Measurements from ENCODE around the gene NKTR.

Gene NKTR

DNA sequence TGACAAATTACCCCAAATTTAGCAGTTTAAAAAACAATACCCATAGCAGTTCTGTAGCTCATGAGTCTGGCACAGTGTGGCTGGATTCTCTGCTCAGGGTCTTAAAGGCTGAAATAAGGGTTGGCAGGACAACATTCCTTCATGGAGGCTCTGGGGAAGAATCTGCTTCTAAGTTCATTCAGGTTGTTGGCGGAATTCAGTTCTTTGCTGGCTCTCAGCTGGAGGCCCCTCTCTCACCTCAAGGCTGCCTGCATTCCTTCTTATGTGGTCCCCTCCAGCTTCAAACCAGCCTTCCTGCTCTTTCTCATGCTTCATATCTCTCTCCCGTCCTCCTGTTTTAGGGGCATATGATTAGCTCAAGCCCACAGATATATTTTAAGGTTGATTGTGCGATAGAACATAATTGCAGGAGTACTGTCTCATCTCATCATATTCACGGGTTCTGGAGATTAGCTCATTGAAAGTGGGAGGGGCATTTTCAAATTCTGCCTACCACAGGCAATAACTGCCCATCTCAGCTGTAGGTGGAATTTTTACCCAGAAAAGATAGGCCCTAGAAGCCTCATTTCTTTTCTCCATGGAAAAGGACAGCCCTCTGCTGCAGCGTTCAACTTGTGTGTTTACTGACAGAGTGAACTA is 47.5 kb downstream of the NKTR start:
- in situ Hi-C loops (cut with HindIII; ENCODE audit: low sequenced_read_pairs) = no loop called here

- in situ Hi-C loops (cut with HindIII; ENCODE audit: low sequenced_read_pairs) = no loop called here
These were observed 48.5 kb downstream of the NKTR start for GRCh38 chr3:42649006-42649405.

DNA sequence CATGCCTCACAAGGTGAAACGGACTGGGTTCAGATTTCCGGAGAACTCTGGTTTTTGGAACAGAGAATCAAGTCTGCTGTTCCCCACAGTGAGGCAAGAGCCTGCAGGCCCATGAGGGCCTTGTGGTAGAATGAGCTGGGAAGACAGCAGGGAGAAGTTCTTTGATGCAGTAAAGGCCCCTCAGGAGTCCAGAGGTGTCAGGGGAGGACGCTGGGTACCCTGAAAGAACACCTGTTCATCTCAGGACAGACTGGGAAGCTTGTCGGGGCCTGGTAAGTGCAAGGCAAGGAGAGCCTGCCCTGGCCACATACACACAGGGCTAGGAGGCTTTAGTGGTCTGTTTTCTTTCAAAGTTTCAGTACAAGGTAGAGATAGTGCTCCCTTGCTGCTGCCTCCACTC is 49.3 kb downstream of the NKTR start:
- in situ Hi-C loops (cut with HindIII; ENCODE audit: low sequenced_read_pairs) = no loop called here

DNA sequence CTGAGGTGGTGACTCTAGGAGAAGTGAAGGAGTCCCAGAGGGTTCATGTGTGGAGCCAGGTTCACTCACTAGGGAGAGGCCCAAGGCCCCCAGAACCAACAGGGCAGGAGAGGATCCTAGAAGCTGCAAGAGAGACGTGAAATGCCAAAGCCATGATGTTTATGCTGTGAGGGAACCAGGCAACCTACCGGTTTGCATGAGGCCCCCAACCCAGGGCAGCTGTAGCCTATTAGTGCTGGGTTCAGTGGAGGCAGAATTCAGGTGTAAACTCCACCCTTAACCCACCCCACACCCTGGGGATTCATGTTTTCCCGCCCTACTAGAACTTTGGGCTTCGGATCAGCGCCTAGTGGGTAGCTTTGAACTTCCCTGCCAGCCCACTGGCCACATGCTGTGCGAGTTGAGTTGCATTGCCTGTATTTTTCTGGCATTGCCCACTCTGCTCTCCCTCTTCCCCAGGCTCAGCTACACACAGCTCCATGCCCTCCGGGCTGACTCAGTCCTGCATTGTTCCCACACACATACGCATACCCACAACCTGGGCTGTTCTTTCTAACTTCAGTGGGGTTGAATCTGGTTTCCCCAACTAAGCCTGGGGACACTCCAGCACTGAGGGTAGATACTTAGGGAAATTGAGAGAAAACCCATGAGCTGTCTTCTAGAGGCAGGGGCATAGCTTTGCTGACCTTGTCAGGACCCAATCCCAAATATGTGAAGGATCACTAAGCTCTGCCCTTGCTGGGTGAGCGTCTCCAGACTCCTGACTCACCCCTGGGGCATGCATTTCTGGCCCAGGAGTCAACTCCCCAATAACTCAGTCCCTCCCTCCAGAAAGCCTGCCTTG is 51.0 kb downstream of the NKTR start:
- in situ Hi-C loops (cut with HindIII; ENCODE audit: low sequenced_read_pairs) = no loop called here

- in situ Hi-C loops (cut with HindIII; ENCODE audit: low sequenced_read_pairs) = no loop called here
These were observed 51.7 kb downstream of the NKTR start for GRCh38 chr3:42652251-42652610.

- in situ Hi-C loops (cut with HindIII; ENCODE audit: low sequenced_read_pairs) = no loop called here
These were observed 52.3 kb downstream of the NKTR start for GRCh38 chr3:42652611-42653302.

DNA sequence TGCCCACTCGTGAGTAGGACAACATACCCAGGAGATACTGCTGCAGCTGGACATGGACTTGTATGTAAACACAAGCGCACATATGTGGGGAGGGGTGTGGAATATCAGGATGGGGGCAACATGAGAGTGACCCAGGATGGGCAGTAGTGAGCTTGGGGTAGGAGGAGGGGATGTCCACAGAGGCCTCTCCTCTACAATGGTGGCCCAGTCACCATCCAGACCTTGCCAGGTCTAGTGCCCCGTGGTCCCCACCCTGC is 52.7 kb downstream of the NKTR start:
- in situ Hi-C loops (cut with HindIII; ENCODE audit: low sequenced_read_pairs) = no loop called here

DNA sequence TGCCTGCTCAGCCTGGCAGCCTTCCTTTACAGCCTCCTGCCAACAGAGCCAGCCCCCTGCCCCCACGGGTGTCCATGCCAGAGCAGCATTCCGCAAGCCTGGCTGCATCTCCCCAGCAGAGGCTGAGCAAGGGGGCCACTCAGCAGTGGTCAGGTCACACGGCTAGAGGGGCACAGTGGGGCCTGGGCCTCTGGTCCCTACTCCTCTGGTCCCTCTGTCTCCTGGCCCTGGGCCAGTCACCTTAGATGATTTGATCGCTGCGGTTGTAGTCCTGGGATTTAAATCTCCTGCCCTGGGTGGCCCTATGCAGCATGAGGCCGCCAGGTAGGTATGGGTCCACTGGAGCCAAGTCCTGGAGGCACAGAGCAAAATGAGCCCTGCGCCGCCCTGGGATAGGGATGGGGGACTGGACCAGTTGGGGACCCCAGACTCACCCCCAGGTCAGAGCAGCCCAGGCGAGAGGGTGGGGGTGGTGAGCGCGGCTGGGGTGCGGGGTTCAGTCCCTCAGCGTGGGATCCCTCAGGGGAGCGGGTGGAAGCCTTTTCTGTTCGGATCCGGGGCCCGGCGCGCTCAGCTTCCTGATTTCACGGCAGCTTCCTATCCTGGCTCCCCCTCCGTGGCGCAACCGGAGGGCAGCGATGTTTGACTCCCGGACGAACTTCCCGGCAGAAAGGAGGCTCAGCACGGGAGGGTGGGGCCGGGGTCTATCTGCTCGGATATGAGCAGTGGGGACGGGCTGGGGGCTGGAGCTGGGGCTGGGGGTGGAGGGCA is 53.3 kb downstream of the NKTR start, which contains the start of gene ZBTB47:
ZBTB47 (plus strand) TSS at position 138 of the 771 bp plus-strand sequence. CDS start 4,659 bp downstream, outside the sequence.
- in situ Hi-C loops (cut with HindIII; ENCODE audit: low sequenced_read_pairs) = no loop called here

DNA sequence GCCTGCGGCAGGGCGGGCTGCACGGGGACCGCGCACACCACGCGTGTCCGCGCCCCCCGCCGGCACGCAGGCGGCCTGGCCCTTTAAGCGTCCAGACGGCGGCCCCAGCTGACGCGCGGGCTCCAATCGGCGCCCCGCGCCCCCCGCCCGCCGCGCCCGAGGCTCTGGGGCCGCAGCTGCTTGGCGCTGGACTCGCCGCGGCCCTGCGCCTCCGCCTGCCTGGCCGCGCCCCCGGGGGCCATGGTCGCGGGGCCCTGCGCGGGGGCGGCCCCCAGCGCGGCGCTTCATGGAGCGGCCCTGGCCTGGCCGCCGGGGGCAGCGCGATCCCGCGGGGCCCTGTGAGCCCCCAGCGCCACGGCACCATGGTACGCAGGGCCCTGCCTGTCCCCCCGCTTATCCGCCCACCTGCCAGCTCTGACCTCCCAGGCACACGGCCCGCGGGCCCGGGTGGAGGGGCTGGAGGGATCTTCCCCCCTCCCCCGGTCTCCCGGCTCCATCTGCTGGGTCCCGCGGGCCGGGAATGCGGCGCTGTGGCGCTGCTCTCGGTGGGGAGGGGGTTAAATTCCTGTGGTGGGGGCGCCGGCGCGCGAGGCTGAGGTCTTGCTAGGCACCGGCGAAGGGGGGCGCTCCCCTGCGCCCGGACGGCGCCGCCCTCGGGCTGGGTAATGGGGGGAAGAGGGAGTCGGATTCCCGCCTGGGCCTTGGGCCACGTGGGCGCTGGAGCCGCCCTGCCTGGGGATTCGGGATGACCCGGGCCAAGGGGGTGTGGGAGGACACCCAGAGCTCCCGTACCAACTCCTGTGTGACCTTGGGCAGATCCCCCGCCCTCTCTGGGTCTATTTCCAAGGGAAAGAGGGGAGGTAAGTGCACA is 54.1 kb downstream of the NKTR start:
- in situ Hi-C loops (cut with HindIII; ENCODE audit: low sequenced_read_pairs) = no loop called here

- in situ Hi-C loops (cut with HindIII; ENCODE audit: low sequenced_read_pairs) = no loop called here
These were observed 54.9 kb downstream of the NKTR start for GRCh38 chr3:42655331-42655888.

DNA sequence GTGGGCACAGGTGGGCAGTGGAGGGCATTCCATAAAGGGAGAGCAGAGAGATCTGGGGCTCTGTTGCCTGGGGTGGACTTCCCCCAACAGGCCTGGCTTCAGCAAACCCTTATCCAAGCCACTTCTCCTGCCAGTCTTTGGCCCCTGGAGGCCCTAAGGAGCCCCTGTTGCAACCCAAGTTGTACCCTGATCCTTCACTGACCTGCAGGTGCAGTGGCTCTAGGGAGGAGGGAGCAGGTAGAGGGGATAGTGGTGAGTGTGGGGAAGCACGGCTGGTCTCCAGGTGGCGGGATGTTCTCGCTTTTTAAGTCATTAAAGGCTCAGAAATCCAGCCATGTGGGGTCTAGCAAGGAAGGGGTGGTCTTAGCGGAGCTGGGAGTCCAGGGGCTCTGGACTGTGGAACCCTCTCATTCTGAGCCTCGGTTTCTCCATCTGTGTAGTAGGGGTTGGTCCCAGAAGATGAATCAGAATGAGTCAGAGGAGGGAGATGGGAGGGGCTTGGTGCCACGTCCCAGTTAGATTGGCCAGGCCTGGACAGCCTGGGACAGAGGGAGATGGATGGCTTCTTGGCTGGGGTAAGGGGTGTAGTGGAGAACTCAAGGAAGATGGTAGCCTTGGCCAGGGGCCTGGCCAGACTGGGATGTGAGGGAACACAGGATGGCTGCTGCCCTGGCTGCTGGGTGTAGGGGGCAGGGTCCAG is 55.6 kb downstream of the NKTR start:
- in situ Hi-C loops (cut with HindIII; ENCODE audit: low sequenced_read_pairs) = no loop called here

DNA sequence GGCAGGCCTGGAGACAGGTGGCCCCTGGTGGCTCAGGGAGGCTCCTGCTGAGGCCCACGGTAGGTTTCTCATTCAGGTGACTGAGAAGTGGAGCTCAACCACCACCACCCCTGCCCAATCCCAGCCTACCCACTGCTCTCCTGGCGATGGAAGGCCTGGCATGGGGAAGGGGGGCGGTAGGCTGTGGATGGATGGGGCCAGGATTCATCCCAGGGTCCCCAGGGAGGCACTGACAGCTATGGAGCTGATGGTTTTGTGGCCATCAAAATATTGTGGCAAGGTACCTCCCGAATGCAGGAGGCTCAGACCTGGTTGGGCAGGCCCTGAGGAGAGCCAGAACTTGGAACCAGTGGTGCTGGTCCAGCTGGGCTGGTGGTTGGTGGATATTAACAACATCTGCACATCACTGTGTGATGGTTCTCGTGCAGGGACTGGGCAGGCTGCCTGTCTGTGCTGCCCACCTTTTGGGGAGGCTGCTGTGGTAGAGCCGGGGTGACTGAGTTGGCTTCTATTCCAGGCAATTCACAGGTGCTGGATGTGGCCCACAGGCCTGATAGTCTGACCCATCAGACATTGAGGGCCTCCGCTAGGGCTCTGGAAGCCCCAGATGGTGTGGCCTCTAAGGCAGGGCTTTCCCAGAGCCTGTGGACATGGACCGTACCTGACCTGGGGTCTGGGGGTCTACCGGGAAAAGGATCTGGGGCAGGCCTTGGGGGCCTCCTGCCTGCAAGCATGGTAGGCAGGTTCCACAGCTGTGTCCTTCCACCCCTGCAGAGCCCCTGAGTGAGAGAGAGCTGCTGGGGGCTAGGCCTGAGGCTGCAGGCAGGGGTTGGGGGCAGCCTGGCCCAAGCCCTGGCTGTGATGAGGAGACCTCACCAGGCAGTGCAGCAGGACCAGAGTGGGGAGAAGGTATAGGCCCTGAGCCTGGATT is 56.5 kb downstream of the NKTR start:
- in situ Hi-C loops (cut with HindIII; ENCODE audit: low sequenced_read_pairs) = no loop called here

GRCh38 chr3:42657675-42658074 is 57.2 kb downstream of the NKTR start:
- in situ Hi-C loops (cut with HindIII; ENCODE audit: low sequenced_read_pairs) = no loop called here

DNA sequence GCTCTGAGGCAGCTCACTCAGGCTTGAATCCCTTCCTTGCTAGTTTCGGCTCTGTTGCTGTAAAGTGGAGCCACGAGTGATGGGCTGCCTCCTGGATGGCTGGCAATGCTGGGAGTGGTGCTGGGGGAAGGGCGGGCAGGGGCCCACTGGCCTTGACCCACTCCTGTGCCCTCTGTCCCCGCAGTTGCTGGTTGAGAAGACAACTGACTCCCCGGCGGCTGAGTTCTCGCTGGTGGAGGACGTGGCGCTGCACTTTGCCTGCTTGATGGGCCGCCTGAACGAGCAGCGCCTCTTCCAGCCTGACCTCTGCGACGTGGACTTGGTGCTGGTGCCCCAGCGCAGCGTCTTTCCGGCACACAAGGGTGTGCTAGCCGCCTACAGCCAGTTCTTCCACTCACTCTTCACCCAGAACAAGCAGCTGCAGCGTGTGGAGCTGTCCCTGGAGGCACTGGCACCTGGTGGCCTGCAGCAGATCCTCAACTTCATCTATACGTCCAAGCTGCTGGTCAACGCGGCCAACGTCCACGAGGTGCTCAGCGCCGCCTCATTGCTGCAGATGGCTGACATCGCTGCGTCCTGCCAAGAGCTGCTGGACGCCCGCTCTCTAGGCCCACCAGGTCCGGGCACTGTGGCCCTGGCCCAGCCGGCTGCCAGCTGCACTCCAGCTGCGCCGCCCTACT is 57.7 kb downstream of the NKTR start:
- in situ Hi-C loops (cut with HindIII; ENCODE audit: low sequenced_read_pairs) = no loop called here

- in situ Hi-C loops (cut with HindIII; ENCODE audit: low sequenced_read_pairs) = no loop called here
These were observed 58.4 kb downstream of the NKTR start for GRCh38 chr3:42658771-42659390.

DNA sequence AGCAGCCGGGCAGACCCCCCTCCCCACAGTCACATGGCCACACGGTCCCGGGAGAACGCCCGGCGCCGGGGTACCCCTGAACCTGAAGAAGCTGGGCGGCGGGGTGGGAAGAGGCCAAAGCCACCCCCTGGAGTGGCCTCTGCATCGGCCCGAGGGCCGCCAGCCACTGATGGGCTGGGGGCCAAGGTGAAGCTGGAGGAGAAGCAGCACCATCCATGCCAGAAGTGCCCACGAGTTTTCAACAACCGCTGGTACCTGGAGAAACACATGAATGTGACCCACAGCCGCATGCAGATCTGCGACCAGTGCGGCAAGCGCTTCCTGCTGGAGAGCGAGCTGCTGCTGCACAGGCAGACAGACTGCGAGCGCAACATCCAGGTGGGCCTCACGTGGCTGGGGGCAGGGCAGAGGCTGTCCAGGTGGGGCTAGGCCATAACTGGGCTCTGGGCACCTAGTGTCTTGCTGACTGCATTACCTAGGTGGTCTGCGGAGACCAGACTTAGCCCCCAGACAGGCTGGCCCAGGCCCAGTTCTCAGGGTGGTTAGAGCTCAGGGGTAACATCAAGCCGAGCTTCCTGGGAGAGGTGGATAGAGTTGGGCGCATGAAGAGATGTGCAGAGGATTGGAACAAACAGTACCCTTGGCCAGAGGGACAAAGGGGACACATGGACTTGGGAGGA is 59.1 kb downstream of the NKTR start:
- in situ Hi-C loops (cut with HindIII; ENCODE audit: low sequenced_read_pairs) = loop anchor here (5.0 kb wide), 1 partner anchor 98 kb away; no protein-coding TSS in a partner anchor

All from DLD1 (cell line).